ENCODE results near the gene SPTBN2.

SPTBN2 gene

DNA sequence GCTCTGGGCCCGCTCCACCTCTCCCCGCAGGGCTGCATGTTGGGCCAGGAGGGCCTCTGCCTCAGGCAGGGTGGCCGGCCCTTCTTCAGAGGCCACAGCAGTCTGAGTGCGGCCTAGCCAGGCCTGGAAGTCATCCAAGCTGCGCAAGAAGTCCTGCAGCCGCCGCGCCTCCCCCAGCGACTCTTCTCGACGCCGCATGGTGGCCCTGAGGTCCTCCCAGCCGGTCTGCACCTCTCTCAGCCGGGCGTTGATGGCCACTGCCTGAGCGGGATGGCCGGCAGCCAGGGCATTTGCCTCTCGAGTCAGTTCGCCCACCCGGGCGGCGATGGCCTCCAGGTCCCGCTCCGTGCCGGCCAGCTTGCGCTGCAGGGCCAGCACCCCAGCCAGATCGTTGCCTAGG is 28.3 kb downstream of the SPTBN2 start:
- DNase-seq: no peak

DNA sequence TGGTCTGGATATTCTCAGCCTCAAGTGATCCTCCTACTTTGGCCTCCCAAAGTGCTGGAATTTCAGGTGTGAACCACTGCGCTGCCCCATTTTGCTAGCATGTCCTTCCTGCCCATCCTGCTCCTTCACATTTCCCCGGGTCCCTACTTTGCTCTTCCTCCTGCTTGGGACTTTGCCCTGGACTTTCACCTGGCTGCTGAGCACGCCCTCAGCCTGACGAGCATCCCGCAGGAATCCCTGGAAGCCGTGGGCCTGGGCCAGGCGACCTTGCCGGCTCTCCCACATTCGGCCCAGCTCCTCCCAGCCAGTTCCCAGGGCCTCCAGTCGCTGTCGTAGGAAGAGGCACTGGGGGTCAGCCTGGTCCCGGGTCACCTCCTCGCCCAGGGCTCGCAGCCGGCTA is 28.7 kb downstream of the SPTBN2 start:
- no peak for DNase-seq

DNA sequence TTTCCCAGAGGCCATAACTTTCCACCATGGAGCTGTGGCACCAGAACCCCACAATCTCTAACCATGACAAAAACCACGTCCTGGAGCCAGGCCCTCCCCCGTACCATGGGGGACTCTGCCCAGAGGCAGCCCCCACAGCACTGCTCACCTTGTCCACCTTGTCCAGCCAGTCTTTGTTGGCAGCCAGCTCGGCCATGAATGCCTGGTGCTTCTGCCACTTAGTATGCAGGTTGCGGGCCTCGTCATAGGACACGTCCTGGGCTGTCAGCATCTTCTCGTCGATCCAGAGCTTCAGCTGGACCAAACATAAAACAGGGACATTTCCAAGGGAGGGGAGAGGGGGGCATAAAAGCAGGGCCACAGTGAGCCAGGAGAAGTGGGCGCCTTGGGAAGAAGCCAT is 30.5 kb downstream of the SPTBN2 start:
- DNase-seq: no peak

DNA sequence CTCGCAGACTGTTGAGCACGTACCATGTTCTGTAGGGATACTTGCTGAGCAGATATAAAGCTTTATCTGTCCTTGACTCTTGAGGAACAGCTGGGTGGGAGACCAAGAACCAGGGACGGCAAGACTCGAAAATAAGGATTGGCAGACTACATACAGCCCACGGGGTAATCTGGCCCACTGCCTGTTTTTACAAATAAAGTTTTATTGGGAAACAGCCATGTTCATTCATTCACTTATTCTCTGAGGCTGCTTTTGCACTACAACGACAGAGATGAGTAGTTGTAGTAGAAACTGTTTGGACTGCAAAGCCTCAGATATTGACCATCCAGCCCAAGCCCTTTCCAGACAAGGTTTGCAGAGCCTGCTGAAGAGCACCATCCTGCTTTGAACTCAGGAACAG is 31.0 kb downstream of the SPTBN2 start:
- no peak for DNase-seq

DNA sequence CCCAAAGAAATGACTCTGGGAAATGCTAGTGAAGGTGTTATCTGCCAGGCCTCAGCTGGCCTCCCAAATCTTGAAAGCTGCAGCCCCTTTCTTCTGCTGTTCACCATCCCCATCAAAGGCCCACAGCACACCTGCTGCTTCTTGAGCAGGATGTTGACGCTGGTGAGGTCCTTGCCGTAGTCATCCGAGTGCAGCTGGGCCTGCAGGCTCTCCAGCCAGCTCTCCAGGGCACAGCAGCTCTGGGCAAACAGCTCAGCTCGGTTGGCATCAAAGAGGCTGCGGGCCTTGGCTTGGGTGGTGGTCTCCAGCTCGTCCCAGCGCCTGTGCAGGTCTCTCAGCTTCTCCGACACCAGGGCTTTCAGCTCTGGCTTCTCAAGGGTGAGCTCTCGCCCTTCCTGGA is 32.9 kb downstream of the SPTBN2 start:
- DNase-seq: no peak

DNA sequence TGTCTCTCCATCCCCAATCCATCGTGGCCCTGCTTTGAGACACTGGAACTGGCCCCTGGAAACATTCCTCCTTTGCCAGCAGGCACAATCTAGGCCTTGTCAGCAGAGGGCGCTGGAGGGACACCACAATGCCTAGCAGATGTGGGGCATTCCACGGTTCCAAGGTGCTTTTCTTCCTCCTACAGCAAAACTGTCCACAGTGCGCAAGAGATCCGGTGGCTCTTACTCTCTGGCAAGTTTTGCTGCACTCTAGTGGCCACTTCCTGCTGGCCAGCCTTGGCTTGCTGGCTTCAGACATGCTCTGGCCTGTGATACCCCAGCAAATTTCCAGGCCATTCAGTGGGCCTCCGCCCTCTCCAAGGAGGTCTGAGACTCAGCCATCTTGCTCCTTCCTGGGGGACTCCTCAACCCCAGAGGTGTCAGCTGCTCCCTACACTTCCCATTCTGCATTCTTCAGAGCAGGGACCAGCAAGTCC is 34.2 kb downstream of the SPTBN2 start:
- DNase-seq: peak; percentile 72

DNA sequence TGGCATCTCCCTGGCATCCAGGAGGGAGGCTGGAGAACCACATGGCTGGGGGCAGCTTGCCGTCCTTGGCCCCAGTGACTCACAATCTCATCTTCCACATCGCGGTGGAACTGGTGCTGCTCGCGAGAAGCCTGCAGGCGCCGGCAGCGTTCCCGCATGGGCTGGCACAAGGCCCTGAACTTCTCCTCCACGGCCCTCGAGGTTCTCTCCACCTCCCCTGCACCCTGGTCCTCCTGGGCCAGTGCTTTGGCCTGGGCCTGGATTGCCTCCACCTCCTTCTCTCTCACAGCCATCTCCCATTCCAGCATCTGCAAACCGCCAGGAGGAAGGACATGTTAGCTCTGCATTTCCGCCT is 35.0 kb downstream of the SPTBN2 start:
- DNase-seq: no peak

DNA sequence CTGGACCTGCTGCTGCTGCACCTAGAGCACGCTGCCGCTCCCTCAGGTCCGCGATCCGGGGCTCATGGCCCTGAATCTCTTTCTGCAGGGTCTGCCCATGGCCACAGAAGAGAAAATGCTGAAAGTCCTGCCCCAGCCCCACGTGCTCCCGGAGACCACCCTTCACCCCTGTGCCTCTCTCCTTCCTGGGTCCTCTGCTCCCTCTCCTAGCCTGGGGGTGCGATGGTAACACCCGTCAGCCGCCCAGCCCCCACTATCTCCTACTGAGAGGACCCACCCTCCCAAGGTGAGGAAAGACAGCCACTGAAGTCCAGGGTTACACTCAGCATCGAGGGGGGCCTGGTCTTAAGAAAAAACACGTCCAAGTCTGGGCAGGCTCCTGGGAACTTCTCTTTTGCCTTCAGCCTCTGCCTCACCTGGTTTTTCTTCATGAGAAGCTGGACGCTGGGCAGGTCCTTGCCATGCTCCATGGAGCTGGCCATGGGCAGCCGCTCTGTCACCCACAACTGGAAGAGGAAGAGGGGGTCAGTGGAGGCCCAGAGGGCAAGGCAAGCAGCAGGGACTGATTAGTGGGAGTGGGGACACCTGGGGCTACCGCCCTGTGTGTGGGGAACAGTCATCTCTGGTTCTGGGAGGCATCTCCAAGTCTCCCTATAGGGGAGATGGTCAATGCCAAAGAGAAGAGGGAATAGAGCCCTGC is 35.5 kb downstream of the SPTBN2 start:
- no peak for DNase-seq

DNA sequence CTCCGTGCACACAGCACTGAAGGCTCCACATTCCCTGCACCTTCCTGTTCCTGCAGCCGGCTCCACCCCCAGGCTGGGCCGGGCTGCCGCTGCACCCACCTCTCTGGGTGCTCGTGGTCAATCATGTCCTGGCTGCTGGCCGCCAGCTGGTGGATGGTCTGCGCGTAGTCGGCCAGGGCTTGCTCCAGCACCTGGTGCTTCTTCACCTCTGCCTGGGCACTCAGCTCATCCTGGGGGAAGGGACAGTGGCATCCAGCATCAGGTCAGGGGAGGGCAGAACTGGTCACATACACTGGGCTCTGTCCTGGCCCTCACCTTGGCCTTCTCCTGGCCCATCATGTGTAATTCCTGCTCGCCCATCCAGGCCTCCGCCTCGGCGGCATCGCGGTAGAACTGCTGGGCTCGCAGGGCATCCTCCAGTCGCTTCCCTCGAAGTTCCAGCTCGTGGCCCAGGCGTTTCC is 36.1 kb downstream of the SPTBN2 start:
- no peak for DNase-seq

DNA sequence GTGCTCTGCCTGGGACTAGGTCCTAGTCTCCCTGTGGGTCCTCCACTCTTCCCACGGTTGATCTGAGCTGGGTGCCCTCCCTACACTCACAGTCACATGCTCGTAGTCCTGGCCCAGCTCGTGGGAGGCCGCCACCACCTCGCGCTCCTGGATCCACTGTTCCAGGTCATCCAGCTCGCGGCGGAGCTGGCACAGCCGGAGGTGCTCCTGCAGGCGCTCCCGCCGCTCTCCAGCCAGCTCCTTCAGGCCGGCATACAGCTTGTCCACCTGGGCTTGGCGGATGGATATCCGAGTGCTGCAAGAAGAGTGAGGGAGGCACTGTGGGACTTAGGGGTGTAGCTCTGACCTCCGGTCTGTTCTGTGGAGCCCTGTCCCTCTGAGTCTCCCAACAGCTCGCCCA is 36.6 kb downstream of the SPTBN2 start:
- no peak for DNase-seq

DNA sequence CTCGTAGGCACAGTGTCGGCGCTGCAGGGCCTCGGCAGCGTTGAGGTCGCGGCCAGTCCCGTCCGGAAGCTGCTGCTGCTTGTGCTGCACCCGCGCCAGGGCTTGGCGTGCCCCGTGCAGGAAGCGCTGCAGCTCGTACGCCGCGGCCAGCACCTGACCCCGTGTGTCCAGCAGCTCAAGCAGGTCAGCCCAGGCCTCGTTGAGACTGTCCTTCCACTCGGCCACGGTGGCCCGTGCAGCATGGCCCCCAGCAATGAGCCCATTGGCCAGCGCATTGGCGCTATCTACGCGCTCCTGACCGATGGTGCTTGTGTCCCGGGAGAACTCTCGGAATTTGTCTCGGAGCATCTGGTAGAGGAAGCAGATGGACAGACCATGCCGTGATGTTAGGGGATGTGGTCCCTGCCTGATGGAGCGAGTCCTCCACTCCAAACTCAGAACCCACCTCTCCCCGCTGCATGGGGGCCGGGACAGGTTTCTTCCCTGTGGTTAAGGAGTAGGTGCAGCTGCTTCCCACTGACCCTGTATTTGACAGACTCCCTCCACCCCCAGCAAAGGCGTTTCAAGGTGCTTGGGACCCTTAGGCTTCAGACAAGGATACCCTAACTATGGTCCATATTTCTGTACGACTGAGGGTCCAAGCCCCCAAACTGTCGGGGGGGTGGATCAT is 37.6 kb downstream of the SPTBN2 start:
- no peak for DNase-seq

DNA sequence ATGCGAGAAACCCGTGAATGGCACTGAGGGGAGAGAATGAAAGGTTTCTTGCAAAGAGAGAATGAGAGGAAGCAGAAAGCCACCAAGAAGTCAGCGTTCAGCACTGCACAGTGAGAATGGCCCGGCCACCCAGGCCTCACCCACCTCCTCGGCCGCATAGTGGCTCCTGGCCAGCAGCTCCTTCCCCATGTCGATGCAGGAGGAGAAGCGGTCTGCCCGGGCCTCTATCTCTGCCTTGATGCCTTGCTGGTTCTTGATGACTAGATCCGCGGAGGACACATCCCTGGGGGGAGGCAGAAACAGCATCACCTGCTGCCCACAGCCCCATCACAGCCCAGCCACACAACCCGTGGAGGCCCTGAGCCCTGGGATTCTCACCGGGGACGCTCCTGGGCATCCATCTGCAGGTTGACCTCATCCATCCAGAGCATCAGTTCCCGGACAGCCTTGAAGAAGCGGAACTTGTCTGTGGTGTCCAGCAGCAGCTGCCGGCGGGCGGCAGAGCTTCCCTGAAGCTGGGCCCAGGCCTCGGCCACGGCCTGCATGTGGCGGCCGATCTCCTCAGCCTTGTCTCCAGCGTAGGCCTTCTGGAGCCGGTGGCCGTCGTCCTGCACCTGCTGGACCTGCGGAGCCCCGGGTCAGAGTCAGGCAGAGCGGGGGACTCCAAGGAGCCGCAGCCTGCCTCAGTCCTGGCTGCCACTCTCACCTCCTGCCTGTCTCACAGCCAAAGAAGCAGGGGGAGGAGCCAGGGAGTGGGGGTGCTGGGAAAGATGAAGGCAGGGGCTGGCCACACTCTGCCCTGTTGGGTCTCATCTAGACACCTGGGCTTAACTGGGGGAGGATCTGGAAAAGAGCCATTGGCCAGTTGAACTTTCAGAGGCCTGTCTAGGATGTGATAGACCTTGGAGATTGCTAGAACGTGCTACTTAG is 39.1 kb downstream of the SPTBN2 start:
- DNase-seq: no peak

DNA sequence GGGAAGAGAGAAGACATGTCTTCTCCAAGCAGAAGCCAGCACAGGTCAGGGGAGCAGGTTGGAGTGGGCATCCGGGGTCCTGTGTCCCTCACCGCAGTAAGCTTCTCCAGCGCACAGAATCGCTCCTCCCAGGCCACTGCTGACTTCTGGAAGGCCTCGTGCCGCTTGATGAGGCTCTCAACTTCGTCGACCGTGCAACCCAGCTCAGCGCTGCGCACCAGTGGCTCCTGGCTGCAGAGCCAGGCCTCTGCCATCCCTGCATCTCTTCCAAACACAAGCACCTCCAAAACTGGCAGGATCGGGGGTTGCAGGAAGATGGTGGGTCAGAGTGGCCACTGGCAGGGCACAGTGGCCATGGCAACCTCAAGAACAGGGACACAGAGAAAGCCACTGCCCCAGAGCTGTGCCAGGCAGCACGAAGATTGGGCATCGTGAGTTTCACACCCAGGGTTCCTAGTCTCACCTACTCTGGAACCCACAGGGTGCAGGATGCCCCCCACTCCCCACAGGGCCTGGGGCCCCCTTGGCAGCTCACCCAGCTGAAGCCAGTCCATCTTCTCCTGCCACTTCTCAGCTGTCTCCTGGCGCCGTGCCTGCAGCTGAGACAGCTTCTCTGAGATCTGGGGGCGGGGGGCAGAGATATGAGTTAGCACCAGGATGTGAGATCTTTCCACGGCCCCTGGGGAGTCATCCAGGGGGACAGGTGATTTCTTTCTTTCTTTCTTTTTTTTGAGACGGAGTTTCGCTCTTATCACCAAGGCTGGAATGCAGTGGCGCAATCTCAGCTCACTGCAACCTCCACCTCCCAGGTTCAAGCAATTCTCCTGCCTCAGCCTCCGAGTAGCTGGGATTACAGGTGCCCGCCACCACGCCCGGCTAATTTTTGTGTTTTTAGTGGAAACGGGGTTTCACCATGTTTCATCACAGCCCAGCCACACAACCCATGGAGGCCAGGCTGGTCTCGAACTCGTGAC is 40.2 kb downstream of the SPTBN2 start:
- no peak for DNase-seq

DNA sequence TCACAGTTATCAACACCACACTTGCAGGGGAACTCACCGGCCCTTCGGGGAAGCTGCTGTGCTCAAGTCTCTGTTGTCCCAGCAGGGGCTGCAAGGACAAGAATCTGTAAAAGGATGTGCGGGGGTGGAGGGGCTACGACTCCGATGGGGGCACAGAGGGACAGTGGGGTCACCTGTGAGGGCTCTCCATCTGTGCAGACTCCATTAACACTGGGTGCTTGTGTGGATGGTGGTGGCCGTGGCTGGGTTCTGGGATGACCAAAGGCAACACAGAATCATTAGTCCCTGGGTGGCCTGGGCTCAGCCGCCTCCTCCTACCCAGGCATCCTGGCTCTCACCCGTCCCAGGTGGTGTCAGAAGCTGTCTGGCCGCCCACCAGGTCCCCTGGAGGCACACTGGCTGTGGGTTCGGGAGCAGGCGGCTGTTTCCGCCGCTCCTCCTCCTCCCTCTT is 41.2 kb downstream of the SPTBN2 start:
- DNase-seq: no peak

DNA sequence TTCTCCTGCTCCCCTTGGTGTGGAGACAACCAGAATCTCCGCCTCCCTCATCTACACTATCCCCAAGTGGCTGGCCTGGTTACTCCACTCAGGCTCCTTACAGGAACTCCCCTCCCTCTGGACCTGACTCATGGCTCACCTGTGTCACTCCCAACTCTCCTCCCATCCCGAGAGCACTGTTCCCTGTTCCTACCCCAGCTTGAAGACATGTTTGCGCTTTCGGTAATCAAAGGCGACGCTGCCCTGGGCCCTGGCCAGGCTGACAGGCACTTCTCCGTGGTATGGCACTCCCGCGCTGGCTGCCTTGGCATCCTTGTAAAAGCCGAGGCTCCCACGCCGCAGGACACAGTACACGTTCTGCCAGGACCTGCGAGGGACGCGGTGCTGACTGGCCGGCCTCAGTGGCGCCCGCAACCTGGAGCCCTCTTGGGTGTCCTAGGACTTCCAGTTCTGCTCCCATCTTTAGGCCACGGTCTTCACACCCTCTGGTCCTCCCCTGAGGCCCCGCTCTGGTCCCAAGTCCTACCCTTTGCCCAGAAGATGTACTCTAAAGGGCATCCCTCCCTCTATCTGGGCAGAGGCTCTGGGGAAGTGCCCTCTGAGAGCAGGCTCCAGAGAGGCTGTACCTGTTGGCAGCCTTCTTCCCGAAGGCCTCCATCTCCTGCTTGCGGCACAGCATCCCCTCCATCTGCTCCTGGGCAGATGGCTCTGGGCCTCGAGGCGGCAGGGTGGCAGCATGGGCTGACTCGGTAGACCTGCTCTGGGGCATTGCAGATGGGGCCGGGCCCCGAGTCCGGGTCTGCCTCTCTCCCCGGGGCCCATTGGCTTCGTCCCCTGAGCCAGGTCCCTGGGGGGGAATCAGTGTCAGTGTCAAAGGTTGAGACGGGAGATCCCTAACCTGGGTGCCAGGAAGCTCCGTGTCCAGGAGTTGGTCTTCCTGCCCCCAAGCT is 41.9 kb downstream of the SPTBN2 start:
- DNase-seq: no peak

DNA sequence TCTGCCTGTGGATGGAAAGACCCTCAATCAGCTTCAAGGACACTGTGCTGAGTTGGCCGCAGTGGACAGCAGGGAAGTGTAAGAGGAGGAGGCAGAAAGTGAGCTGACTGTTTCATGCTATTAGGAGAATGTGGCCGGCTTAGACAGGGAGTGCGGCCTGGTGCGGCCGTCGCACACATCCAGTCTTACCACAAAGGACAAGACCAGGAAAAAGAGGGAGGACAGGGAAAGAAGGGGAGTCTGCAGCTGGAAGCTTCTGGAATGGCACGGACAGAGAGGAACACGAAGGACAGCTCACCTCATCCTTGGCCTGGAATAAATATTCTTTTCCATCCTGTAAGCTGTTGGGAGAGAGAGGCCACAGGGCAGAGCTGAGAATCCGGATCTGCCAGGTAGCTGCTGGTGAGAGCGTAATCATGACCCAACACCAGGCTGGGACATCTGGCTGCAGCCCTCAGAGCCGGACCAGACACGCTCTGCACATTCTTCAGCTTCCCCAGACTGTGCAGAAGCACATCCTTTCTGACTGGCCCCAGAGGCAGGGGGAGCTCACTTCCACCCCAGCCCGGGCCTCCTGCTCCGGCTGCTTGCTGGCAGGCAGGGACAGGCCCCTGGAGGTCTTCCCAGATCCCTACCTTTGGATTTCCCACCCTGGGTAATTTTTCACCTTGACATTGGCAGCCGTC is 42.8 kb downstream of the SPTBN2 start:
- DNase-seq: no peak

DNA sequence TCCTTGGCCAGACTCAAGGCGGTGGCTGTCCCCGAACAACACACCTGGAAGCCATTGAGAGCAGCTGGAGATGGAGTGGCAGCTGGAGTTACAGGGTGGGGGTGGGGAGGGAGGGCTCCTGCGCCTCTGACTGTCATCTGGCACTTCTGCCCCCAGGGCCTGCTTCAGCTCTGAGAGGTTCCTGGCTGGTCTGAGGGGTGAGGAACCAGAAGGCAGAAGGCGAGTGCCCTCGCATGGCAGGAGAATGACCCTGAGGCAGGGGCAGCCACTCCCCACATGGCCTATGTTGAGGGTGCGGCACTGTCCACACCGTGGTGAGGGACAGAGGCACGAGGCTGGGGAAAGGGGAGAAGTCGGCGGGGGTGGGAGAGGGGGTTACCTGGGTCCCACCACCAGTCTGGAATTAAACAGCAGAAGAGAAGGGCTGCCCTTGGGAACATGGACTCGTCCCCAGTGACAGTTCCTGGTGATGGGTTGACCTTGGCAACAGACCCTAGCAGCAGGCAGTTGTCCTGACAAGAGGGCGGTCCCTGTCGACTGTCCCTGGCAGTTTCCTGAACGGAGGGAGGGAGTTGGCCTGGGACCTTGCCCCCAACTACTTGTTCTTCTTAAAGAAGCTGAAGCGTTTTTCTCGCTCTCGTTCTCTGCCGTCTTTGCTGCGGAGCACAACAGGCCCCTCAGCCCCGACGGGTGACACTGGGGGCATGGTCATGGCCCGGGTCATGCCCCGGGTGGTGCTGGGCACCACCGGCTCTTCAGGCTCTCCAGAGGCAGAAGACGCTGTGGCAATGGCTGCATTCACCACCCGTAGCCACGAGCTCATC is 43.5 kb downstream of the SPTBN2 start:
- no peak for DNase-seq

DNA sequence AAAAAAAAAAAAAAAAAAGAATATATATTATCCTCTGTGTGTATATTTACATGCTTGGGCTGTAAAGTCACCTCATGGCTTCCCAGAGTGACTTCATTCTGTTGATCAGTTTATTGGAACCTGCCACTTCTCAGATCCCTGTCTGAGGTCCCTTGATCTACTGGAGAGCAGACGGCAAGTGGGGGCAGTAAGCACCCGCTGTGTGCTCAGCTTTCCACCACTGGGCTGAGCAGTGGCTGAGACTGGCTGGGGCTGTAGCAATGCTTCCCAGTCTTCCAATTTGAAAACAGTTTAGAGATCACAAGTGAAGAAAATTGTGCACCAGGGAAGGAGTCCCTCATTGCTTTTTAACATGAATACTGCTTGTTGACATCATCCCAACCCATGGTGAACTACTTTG is 44.4 kb downstream of the SPTBN2 start:
- DNase-seq: no peak

DNA sequence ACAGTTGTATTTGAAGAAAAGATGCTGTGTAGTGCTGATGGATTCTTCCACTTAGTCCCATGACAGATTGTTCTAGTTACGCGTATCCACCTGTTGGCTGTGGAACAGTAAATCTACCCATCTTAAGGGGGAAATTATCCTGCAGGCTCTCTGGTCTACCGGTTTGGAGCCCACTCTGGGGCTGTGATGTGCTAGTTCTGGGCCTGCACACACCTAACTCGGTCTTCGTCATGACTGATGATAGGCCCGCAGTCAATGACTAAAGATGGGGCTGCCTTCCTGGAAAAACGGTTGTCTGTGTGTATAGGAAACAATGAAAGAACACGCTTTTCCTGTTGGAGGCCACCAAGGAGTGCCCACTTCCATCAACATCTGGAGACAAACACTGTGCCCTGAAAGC is 45.1 kb downstream of the SPTBN2 start:
- DNase-seq: no peak

Measured in activated CD4-positive, alpha-beta T cell treated with anti-CD3 and anti-CD28 coated beads for 1 hour (primary cell).